ENCODE measurements around the gene PLEKHO1.

DNA sequence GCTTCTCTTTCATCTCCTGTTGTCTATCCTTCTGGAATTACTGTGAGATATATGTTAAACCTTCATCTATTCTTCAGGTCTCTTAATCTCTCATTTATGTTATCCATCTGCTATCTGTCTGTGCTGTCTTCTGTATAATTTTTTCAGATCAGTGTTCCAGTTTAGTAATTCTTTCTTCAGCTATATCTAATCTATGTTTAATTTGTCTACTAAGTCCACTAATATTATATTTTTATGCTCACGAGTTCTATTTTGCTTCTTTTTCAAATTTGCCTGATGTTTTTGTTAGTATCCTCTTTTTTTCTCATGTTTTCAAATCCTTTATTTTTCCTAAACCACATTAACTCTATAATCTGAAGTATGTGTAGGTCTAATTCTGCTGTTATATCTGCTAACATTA, 34.6 kb upstream of the PLEKHO1 start:
- TF ChIP-seq, protein P1, sequence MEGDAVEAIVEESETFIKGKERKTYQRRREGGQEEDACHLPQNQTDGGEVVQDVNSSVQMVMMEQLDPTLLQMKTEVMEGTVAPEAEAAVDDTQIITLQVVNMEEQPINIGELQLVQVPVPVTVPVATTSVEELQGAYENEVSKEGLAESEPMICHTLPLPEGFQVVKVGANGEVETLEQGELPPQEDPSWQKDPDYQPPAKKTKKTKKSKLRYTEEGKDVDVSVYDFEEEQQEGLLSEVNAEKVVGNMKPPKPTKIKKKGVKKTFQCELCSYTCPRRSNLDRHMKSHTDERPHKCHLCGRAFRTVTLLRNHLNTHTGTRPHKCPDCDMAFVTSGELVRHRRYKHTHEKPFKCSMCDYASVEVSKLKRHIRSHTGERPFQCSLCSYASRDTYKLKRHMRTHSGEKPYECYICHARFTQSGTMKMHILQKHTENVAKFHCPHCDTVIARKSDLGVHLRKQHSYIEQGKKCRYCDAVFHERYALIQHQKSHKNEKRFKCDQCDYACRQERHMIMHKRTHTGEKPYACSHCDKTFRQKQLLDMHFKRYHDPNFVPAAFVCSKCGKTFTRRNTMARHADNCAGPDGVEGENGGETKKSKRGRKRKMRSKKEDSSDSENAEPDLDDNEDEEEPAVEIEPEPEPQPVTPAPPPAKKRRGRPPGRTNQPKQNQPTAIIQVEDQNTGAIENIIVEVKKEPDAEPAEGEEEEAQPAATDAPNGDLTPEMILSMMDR (conservative IDR thresholded peaks at IDR 0.05 in 1 of 2, IDR thresholded peaks at IDR 0.05 in 1 of 2; ENCODE audit: low read depth in 1 of 2, low read length in 2 of 2), result no peak
- no peak for TF ChIP-seq EZH2 (IDR thresholded peaks at IDR 0.05; ENCODE audit: low read length, missing control alignments)

Data from fibroblast of lung (primary cell).